Measurements from ENCODE around the gene NCKAP5.

- TF ChIP-seq, protein P1, sequence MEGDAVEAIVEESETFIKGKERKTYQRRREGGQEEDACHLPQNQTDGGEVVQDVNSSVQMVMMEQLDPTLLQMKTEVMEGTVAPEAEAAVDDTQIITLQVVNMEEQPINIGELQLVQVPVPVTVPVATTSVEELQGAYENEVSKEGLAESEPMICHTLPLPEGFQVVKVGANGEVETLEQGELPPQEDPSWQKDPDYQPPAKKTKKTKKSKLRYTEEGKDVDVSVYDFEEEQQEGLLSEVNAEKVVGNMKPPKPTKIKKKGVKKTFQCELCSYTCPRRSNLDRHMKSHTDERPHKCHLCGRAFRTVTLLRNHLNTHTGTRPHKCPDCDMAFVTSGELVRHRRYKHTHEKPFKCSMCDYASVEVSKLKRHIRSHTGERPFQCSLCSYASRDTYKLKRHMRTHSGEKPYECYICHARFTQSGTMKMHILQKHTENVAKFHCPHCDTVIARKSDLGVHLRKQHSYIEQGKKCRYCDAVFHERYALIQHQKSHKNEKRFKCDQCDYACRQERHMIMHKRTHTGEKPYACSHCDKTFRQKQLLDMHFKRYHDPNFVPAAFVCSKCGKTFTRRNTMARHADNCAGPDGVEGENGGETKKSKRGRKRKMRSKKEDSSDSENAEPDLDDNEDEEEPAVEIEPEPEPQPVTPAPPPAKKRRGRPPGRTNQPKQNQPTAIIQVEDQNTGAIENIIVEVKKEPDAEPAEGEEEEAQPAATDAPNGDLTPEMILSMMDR (IDR thresholded peaks at IDR 0.05), result no peak
- no peak for TF ChIP-seq POLR2A (IDR thresholded peaks at IDR 0.05)
These were observed 672.2 kb downstream of the NCKAP5 start for GRCh38 chr2:132896073-132896472.

All from prostate gland (tissue), 2 donors.